HUES6 (cell line): ENCODE measurements around the gene PCDHA5.
"Not testable (repeated sequence)": the region's sequence is repeated elsewhere in the genome, so short reads cannot be mapped to it uniquely, and the experiment has no call there.

Experiments
- H3K27ac ChIP-seq: 2 replicates; pipeline ENCODE4 v1.7.0; 2013; ENCODE audit warnings: low read depth, mild to moderate bottlenecking, low read length, inconsistent platforms
- H3K27me3 ChIP-seq: 2 replicates; pipeline ENCODE4 v1.6.1; 2013; ENCODE audit warnings: low read length; ENCODE audit not compliant: control insufficient read depth, insufficient read depth
- H3K36me3 ChIP-seq: 2 replicates; pipeline ENCODE4 v1.6.1; 2013; ENCODE audit warnings: low read length; ENCODE audit not compliant: control insufficient read depth, insufficient read depth
- H3K4me1 ChIP-seq: 2 replicates; pipeline ENCODE4 v1.6.1; 2013; ENCODE audit warnings: low read length; ENCODE audit not compliant: control insufficient read depth, insufficient read depth
- H3K4me3 ChIP-seq: 2 replicates; pipeline ENCODE4 v1.5.1; 2013; ENCODE audit warnings: low read depth, low read length
- H3K9ac ChIP-seq: one replicate; pipeline ENCODE4 v1.6.1; 2013; ENCODE audit warnings: mild to moderate bottlenecking, low read length
- H3K9me3 ChIP-seq: 2 replicates; pipeline ENCODE4 v1.6.1; 2013; ENCODE audit warnings: low read depth, low read length; ENCODE audit not compliant: control insufficient read depth, insufficient read depth

PCDHA5 gene

DNA sequence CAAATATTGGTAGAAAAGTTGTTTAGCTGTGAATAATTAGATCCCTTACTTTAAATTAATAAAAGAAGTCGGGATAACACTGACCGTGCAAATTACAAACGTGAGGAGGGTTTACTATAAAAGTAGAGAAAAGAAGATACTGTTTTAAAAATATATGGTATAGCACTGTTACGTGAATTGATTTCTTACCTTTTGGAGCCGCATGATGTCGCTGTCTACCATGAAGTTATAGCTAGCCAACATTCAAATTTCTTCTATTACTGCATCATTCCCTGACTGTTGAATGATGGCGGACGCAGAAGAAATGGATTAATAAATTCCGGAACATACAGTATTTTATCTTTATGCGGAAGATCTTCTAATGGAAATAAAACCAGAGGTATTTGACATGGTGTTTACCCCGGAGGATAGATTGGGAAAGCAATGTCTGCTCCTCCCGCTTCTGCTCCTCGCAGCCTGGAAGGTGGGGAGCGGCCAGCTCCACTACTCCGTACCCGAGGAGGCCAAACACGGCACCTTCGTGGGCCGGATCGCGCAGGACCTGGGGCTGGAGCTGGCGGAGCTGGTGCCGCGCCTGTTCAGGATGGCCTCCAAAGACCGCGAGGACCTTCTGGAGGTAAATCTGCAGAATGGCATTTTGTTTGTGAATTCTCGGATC lies 6.4 kb downstream of the PCDHA5 start, which contains the start of gene PCDHA6:
Gene PCDHA6, plus strand, starts transcription at position 257 of the 658 bp plus-strand sequence. Its CDS starts 132 bp downstream, at position 389.
- no peaks in the 10 kb centered on the region for H3K4me1 ChIP-seq
- H3K4me3 ChIP-seq: peak within 1 kb of the TSS; percentile 31; the same call in 1 of the 2 replicates
- H3K9me3 ChIP-seq: peaks cover 5% of the 10 kb centered on the region; the same call in 1 of the 2 replicates
- no peaks in the 10 kb centered on the region for H3K36me3 ChIP-seq
- no peaks in the 10 kb centered on the region for H3K27me3 ChIP-seq
- H3K27ac ChIP-seq: no peak within 1 kb of the TSS
- no peak within 1 kb of the TSS for H3K9ac ChIP-seq

DNA sequence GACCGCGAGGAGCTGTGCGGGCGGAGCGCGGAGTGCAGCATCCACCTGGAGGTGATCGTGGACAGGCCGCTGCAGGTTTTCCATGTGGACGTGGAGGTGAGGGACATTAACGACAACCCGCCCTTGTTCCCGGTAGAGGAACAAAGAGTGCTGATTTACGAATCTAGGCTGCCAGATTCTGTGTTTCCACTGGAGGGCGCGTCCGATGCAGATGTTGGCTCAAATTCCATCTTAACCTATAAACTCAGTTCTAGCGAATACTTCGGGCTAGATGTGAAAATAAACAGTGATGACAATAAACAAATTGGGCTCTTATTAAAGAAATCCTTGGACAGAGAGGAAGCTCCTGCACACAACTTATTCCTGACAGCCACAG lies 6.9 kb downstream of the PCDHA5 start:
- H3K36me3 ChIP-seq: no peaks in the 10 kb centered on the region
- H3K4me1 ChIP-seq: no peaks in the 10 kb centered on the region
- peaks cover 5% of the 10 kb centered on the region; the same call in 1 of the 2 replicates for H3K9me3 ChIP-seq
- H3K4me3 ChIP-seq: no peak overlapping the region; the same call in 1 of the 2 replicates
- no peak overlapping the region for H3K27ac ChIP-seq
- no peak overlapping the region for H3K9ac ChIP-seq
- no peaks in the 10 kb centered on the region for H3K27me3 ChIP-seq

GRCh38 chr5:140829511-140830501 lies 8.4 kb downstream of the PCDHA5 start:
- H3K4me1 ChIP-seq, H3K9ac ChIP-seq, H3K36me3 ChIP-seq, H3K4me3 ChIP-seq, H3K27ac ChIP-seq, H3K9me3 ChIP-seq, H3K27me3 ChIP-seq: not testable (repeated sequence)

DNA sequence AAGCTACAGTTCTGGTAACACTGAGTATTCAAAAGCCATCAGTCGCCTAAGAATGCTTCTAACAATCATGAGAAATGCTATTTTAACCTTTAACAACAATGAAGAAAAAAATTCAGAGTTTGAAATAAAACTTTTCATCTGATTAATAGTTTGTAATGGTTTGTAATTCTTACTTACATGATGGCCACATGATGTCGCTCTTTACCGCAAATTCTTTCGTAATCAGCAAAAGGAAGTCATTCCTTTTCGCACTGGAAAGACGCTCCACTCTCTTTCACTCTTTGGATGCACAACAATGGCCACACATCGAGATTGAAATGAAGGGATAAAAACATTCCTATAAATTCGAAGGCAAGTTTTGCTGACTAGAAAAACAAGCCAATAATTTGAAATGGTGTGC lies 12.6 kb downstream of the PCDHA5 start, which contains the start of gene PCDHA7:
Gene PCDHA7, plus strand, starts transcription at position 277 of the 400 bp plus-strand sequence. Its CDS starts 115 bp downstream, at position 392.
- no peaks in the 10 kb centered on the region for H3K4me1 ChIP-seq
- H3K36me3 ChIP-seq: peaks cover 3% of the 10 kb centered on the region; the same call in 1 of the 2 replicates
- no peak within 1 kb of the TSS for H3K27ac ChIP-seq
- peaks cover 7% of the 10 kb centered on the region for H3K9me3 ChIP-seq
- peak within 1 kb of the TSS; percentile 41; the same call in 1 of the 2 replicates for H3K4me3 ChIP-seq
- no peaks in the 10 kb centered on the region for H3K27me3 ChIP-seq
- H3K9ac ChIP-seq: no peak within 1 kb of the TSS

GRCh38 chr5:140834439-140835008 lies 13.1 kb downstream of the PCDHA5 start:
- not testable (repeated sequence) for H3K4me1 ChIP-seq, H3K27ac ChIP-seq, H3K27me3 ChIP-seq, H3K36me3 ChIP-seq, H3K9ac ChIP-seq, H3K9me3 ChIP-seq
- peak overlapping the region; percentile 41; the same call in 1 of the 2 replicates for H3K4me3 ChIP-seq

DNA sequence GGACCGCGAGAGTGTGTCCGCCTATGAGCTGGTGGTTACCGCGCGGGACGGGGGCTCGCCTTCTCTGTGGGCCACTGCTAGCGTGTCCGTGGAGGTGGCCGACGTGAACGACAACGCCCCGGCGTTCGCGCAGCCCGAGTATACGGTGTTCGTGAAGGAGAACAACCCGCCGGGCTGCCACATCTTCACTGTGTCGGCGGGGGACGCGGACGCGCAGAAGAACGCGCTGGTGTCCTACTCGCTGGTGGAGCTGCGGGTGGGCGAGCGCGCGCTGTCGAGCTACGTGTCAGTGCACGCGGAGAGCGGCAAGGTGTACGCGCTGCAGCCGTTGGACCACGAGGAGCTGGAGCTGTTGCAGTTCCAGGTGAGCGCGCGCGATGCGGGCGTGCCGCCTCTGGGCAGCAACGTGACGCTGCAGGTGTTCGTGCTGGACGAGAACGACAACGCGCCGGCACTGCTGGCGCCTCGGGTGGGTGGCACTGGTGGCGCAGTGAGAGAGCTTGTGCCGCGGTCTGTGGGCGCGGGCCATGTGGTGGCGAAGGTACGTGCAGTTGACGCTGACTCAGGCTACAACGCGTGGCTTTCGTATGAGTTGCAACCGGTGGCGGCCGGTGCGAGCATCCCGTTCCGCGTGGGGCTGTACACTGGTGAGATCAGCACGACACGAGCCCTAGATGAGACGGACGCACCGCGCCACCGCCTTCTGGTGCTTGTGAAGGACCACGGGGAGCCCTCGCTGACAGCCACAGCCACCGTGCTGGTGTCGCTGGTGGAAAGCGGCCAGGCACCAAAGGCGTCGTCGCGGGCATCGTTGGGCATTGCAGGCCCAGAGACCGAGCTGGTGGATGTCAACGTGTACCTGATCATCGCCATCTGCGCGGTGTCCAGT lies 14.5 kb downstream of the PCDHA5 start:
- Histone ChIP-seq H3K9ac (no peak overlapping the region), H3K4me1 (no peaks in the 10 kb centered on the region), H3K9me3 (peaks cover 5% of the 10 kb centered on the region; the same call in 1 of the 2 replicates), H3K27me3 (no peaks in the 10 kb centered on the region), H3K27ac (no peak overlapping the region), H3K4me3 (no peak overlapping the region), H3K36me3 (peaks cover 3% of the 10 kb centered on the region; the same call in 1 of the 2 replicates)

GRCh38 chr5:140840978-140841962 lies 19.9 kb downstream of the PCDHA5 start, which contains the start of gene PCDHA8:
TSS of gene PCDHA8 (plus strand) at chr5:140841187. CDS start at chr5:140841322, 135 bp downstream.
- no peak within 1 kb of the TSS for H3K9ac ChIP-seq
- peaks cover 1% of the 10 kb centered on the region; the same call in 1 of the 2 replicates for H3K36me3 ChIP-seq
- H3K4me3 ChIP-seq: peak within 1 kb of the TSS; percentile 42
- H3K27me3 ChIP-seq: no peaks in the 10 kb centered on the region
- peaks cover 5% of the 10 kb centered on the region for H3K9me3 ChIP-seq
- H3K27ac ChIP-seq: no peak within 1 kb of the TSS
- H3K4me1 ChIP-seq: no peaks in the 10 kb centered on the region

GRCh38 chr5:140842798-140843733 lies 21.7 kb downstream of the PCDHA5 start:
- Histone ChIP-seq H3K27me3 (no peaks in the 10 kb centered on the region), H3K36me3 (no peaks in the 10 kb centered on the region), H3K4me1 (no peaks in the 10 kb centered on the region), H3K9me3 (peaks cover 3% of the 10 kb centered on the region; the same call in 1 of the 2 replicates), H3K4me3 (no peak overlapping the region), H3K27ac (no peak overlapping the region), H3K9ac (no peak overlapping the region)
